Left ventricle myocardium inferior (tissue), 1 donor: ENCODE data around the gene AGAP3. TPM values are rescaled to one million over a fixed set of nuclear protein-coding genes. Genes with fewer than 3 reads are reported as not detected.

Experiments used
- DNase-seq: peaks from one replicate; pipeline ENCODE4 v3.0.0-alpha.2; 2020
- H3K27ac ChIP-seq: fragments of 200-600 bp; replicated peaks from 2 replicates; pipeline ENCODE4 v1.8.0; 2021
- H3K27me3 ChIP-seq: fragments of 200-600 bp; 2 replicates; pipeline ENCODE4 v1.8.0; 2021; ENCODE audit warnings: low read depth
- H3K36me3 ChIP-seq: fragments of 200-600 bp; 2 replicates; pipeline ENCODE4 v1.8.0; 2021
- H3K4me1 ChIP-seq: fragments of 200-600 bp; 2 replicates; pipeline ENCODE4 v1.8.0; 2021
- H3K4me3 ChIP-seq: fragments of 200-600 bp; 2 replicates; pipeline ENCODE4 v1.8.0; 2021; ENCODE audit warnings: mild to moderate bottlenecking, moderate library complexity
- H3K9me3 ChIP-seq: fragments of 200-600 bp; replicated peaks from 2 replicates; pipeline ENCODE4 v1.8.0; 2021
- intact Hi-C: fragments of 100-400 bp; cut with micrococcal nuclease; formaldehyde crosslinking; loops from one replicate; pipeline ENCODE4 v1.11.0; 2022
- total RNA-seq: library from RNA; stranded (reverse); fragmentation: NEBNext Ultra II Directional; extraction: Animal tissue kit (Norgen Biotek cat#: 25700); gene quantifications from one replicate; pipeline ENCODE4 v1.2.1, GENCODE V29; 2021
- TF ChIP-seq, protein P1 (sequence below): fragments of 200-600 bp; IDR thresholded peaks from 2 replicates; pipeline ENCODE4 v1.8.0; 2021; ENCODE audit warnings: antibody characterized with exemption, mild to moderate bottlenecking, borderline replicate concordance
- donor health status: DM: no; HTN: yes; CAD: no; lungs with severe emphysema.

AGAP3 gene
- total RNA-seq, 1 donor from 2014 or later, result 51.0 TPM

DNA sequence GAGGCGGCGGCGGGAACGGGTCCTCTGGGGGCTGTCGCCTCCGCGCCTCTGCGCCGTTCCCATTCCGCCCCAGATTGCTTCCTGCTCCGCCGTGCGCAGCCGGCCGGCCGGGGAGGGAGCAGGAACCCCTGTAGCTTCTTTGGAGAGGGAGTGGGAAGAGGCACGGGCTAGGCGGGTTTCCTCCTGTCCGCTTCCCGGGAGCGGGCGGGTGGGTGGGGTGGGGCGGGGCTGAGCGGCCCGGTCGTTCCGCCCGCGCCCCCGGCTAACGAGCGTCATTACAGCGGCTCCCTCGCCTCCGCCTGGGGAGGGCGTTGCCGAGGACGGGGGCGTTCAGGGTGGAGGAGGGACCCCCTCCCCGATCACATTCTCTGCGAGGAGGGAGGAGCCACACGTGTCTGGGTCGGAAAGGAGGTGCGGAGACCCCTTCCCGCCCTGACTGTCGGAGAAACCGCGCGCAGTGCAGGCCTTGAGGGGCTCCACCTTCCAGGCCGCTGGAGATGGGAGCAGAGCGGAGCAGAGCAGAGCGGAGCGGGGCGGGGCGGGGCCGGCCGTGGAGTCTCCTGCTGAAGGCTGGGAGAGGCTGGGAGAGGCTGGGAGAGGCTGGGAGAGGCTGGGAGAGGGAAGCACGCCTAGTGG, 39.7 kb downstream of the AGAP3 start:
- Histone ChIP-seq H3K4me1 (peaks cover 28% of the 10 kb centered on the region), H3K27ac (peak overlapping the region; percentile 38), H3K27me3 (no peaks in the 10 kb centered on the region), H3K9me3 (no peaks in the 10 kb centered on the region), H3K36me3 (peaks cover 50% of the 10 kb centered on the region), H3K4me3 (peak overlapping the region; percentile 69)
- DNase-seq, result no peak
- TF ChIP-seq, protein P1, sequence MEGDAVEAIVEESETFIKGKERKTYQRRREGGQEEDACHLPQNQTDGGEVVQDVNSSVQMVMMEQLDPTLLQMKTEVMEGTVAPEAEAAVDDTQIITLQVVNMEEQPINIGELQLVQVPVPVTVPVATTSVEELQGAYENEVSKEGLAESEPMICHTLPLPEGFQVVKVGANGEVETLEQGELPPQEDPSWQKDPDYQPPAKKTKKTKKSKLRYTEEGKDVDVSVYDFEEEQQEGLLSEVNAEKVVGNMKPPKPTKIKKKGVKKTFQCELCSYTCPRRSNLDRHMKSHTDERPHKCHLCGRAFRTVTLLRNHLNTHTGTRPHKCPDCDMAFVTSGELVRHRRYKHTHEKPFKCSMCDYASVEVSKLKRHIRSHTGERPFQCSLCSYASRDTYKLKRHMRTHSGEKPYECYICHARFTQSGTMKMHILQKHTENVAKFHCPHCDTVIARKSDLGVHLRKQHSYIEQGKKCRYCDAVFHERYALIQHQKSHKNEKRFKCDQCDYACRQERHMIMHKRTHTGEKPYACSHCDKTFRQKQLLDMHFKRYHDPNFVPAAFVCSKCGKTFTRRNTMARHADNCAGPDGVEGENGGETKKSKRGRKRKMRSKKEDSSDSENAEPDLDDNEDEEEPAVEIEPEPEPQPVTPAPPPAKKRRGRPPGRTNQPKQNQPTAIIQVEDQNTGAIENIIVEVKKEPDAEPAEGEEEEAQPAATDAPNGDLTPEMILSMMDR, result no peak
- intact Hi-C loops, result no loop called here

DNA sequence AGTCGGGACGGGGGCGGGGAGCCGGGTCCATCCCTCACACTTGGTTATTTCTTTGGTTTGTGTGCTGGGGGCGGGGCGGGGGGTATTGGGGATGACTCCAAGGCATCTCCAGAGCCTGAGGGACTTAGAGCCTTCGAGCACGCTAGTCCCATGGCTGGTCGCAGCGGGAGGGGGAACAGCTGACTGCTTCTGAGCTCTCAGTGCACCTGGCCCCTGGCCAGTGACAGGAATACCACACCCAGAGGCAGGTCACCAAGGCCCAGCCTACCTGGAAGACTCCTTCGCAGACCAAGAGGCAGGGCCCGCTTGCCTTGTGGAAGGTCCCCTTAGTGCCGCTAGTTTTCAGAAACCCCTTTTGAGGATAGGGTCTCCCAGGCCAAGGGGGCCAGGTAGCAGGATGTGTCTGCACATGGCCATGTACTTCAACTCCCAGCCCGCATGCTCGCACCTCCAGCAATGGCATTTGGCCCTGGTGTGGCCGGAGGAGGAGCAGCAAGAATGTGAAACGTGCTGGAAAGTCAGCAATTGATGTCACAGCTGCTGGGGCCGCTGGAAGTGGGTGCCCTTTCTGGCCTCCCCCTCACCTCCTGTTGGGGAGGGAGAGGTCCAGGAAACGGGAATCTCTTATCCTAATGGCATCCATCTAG, 40.3 kb downstream of the AGAP3 start:
- Histone ChIP-seq H3K4me1 (peaks cover 31% of the 10 kb centered on the region), H3K4me3 (peak overlapping the region; percentile 69), H3K27ac (no peak overlapping the region), H3K9me3 (no peaks in the 10 kb centered on the region), H3K27me3 (no peaks in the 10 kb centered on the region), H3K36me3 (peaks cover 50% of the 10 kb centered on the region)
- TF ChIP-seq, protein P1, result no peak
- DNase-seq, result no peak
- intact Hi-C loops, result no loop called here

DNA sequence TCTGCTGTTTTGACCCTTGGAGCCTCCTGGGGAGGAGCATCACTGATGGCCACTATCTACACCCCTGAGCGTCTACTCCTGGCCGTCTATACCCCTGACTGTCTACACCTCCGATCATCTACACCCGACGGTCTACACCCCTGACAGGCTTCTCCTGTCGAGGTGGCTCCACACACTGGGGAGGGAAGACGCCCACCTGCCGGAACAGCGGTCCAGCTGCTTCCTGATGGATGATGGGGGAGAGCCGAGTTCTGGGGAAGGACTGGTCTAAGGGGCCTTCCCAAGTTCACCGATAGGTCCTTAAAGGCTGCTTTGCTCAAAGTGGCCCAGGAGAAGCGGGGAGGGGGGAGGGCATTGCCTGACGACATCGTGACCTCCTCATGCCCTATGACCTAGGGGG, 41.9 kb downstream of the AGAP3 start:
- Histone ChIP-seq H3K27ac (no peak overlapping the region), H3K4me3 (no peak overlapping the region), H3K27me3 (no peaks in the 10 kb centered on the region), H3K9me3 (no peaks in the 10 kb centered on the region), H3K36me3 (peaks cover 58% of the 10 kb centered on the region), H3K4me1 (peaks cover 38% of the 10 kb centered on the region)
- no peak for DNase-seq
- TF ChIP-seq, protein P1, result no peak
- intact Hi-C loops, result no loop called here

DNA sequence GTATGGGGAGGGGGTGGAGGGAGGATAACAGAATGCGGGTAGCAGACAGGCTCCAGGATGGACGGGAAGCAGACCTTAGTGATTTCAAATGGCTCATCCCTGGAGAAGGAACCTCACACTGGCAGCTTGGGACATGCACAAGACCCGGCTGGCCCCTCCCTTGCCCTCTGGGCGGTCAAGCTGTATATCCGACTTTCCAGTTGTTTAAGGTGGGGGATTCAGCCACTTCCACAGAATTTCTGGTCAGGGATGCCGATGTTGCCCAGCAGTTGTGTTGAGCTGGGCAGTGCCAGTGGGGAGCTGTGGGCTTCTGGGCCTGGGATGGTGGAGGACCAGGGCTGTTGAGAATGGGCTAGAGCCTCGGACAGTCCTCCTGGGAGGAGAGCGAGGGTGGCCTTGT, 42.4 kb downstream of the AGAP3 start:
- H3K27me3 ChIP-seq, result no peaks in the 10 kb centered on the region
- H3K4me3 ChIP-seq, result no peak overlapping the region
- H3K36me3 ChIP-seq, result peaks cover 59% of the 10 kb centered on the region
- TF ChIP-seq, protein P1, result no peak
- intact Hi-C loops, result no loop called here
- no peak for DNase-seq
- peaks cover 40% of the 10 kb centered on the region for H3K4me1 ChIP-seq
- H3K27ac ChIP-seq, result no peak overlapping the region
- no peaks in the 10 kb centered on the region for H3K9me3 ChIP-seq

DNA sequence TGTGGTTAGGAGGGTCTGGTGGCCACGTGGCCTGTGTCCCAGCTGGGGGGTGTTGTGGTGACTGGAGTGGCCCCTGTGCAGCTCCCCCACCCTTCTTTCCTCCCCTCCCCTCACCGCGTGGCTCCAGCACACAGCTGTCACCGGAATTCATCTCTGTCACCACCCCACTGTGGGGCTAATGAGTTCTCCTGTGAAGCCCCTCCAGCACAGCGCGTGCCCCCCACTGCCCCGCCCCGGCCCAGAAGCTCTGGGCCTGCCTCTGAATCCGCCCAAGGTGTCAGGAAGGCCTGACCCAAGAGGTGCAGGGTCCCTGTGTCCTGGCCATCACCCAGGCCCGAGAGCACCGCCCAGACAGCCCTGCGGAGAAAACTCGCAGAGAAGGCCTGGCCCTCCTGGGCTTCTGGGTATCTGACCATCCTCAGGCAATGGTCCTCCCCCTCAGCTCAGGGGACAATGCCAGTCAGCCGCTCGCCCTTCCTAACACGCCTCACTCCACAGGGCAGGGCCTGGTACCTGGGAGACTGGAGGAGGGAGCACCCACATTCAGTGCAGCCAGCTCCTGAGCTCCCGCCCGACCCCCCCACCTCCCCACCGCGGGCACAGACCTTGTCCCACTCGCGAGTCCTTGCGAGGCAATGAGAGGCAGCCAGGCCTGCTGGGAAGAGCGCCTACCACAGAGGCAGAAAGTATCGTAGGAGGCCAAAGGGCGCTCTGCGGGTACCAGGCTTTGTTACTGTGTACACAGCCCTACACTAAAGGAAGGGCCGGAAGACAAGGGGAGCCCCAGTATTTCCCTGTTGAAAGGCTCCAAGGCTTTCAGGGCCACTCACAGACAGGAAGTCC, 43.1 kb downstream of the AGAP3 start:
- Histone ChIP-seq H3K36me3 (peaks cover 63% of the 10 kb centered on the region), H3K4me1 (peaks cover 42% of the 10 kb centered on the region), H3K4me3 (no peak overlapping the region), H3K27me3 (no peaks in the 10 kb centered on the region), H3K9me3 (no peaks in the 10 kb centered on the region), H3K27ac (no peak overlapping the region)
- intact Hi-C loops, result no loop called here
- DNase-seq, result no peak
- TF ChIP-seq, protein P1, result no peak
